Left ventricle myocardium inferior (tissue), 1 donor: ENCODE measurements around the gene ARGLU1. TPM values are rescaled to one million over a fixed set of nuclear protein-coding genes. Genes with fewer than 3 reads are reported as not detected.
A peak's percentile ranks its signal among the peaks of the same experiment; 100 is the strongest.

Experiments used
- DNase-seq: peaks from one replicate; pipeline ENCODE4 v3.0.0-alpha.2; 2020
- H3K27ac ChIP-seq: fragments of 200-600 bp; replicated peaks from 2 replicates; pipeline ENCODE4 v1.8.0; 2021
- H3K27me3 ChIP-seq: fragments of 200-600 bp; 2 replicates; pipeline ENCODE4 v1.8.0; 2021; ENCODE audit warnings: low read depth
- H3K36me3 ChIP-seq: fragments of 200-600 bp; 2 replicates; pipeline ENCODE4 v1.8.0; 2021
- H3K4me1 ChIP-seq: fragments of 200-600 bp; 2 replicates; pipeline ENCODE4 v1.8.0; 2021
- H3K4me3 ChIP-seq: fragments of 200-600 bp; 2 replicates; pipeline ENCODE4 v1.8.0; 2021; ENCODE audit warnings: mild to moderate bottlenecking, moderate library complexity
- H3K9me3 ChIP-seq: fragments of 200-600 bp; replicated peaks from 2 replicates; pipeline ENCODE4 v1.8.0; 2021
- CTCF ChIP-seq: fragments of 200-600 bp; IDR thresholded peaks from 2 replicates; pipeline ENCODE4 v1.8.0; 2021; ENCODE audit warnings: antibody characterized with exemption, mild to moderate bottlenecking, borderline replicate concordance
- intact Hi-C: fragments of 100-400 bp; cut with micrococcal nuclease; formaldehyde crosslinking; loops from one replicate; pipeline ENCODE4 v1.11.0; 2022
- total RNA-seq: library from RNA; stranded (reverse); fragmentation: NEBNext Ultra II Directional; extraction: Animal tissue kit (Norgen Biotek cat#: 25700); gene quantifications from one replicate; pipeline ENCODE4 v1.2.1, GENCODE V29; 2021
- donor health status: DM: no; HTN: yes; CAD: no; lungs with severe emphysema.

Gene ARGLU1
- total RNA-seq, 1 donor from 2014 or later, result 29.0 TPM

- TF ChIP-seq CTCF, result no peak
- intact Hi-C loops, result loop anchor here (10.0 kb wide), 1 partner anchor 443 kb away; no protein-coding TSS in a partner anchor
- no peak for DNase-seq
- Histone ChIP-seq H3K4me3 (no peak overlapping the region), H3K9me3 (no peaks in the 10 kb centered on the region), H3K36me3 (no peaks in the 10 kb centered on the region), H3K27ac (no peak overlapping the region), H3K27me3 (no peaks in the 10 kb centered on the region), H3K4me1 (peaks cover 53% of the 10 kb centered on the region)
Observed at GRCh38 chr13:106527445-106527801, 40.5 kb downstream of the ARGLU1 start.

- DNase-seq, result no peak
- intact Hi-C loops, result loop anchor here (10.0 kb wide), 1 partner anchor 442 kb away; no protein-coding TSS in a partner anchor
- peaks cover 48% of the 10 kb centered on the region for H3K4me1 ChIP-seq
- H3K27me3 ChIP-seq, result no peaks in the 10 kb centered on the region
- no peak overlapping the region for H3K27ac ChIP-seq
- no peaks in the 10 kb centered on the region for H3K36me3 ChIP-seq
- TF ChIP-seq CTCF, result no peak
- no peaks in the 10 kb centered on the region for H3K9me3 ChIP-seq
- no peak overlapping the region for H3K4me3 ChIP-seq
Observed at GRCh38 chr13:106526738-106527444, 41.0 kb downstream of the ARGLU1 start.

- intact Hi-C loops, result loop anchor here (10.0 kb wide), 1 partner anchor 441 kb away; no protein-coding TSS in a partner anchor
- no peak for TF ChIP-seq CTCF
Observed at GRCh38 chr13:106525865-106526264, 42.1 kb downstream of the ARGLU1 start.

GRCh38 chr13:106524108-106524507, 43.8 kb downstream of the ARGLU1 start:
- Histone ChIP-seq H3K27ac (no peak overlapping the region), H3K9me3 (no peaks in the 10 kb centered on the region), H3K27me3 (no peaks in the 10 kb centered on the region), H3K36me3 (no peaks in the 10 kb centered on the region), H3K4me1 (peaks cover 47% of the 10 kb centered on the region), H3K4me3 (no peak overlapping the region)
- no peak for TF ChIP-seq CTCF
- DNase-seq, result no peak
- intact Hi-C loops, result loop anchor here (10.0 kb wide), 1 partner anchor 439 kb away; no protein-coding TSS in a partner anchor

More at GRCh38 chr13:106525865-106526264, 42.1 kb downstream of the ARGLU1 start:
- no peaks in the 10 kb centered on the region for H3K27me3 ChIP-seq
- H3K9me3 ChIP-seq, result no peaks in the 10 kb centered on the region
- H3K36me3 ChIP-seq, result no peaks in the 10 kb centered on the region
- H3K4me1 ChIP-seq, result peaks cover 41% of the 10 kb centered on the region
- H3K4me3 ChIP-seq, result no peak overlapping the region
- no peak overlapping the region for H3K27ac ChIP-seq
- DNase-seq, result no peak

- H3K27me3 ChIP-seq, result no peaks in the 10 kb centered on the region
- DNase-seq, result no peak
- no peaks in the 10 kb centered on the region for H3K36me3 ChIP-seq
- intact Hi-C loops, result loop anchor here (10.0 kb wide), 1 partner anchor 439 kb away; no protein-coding TSS in a partner anchor
- H3K27ac ChIP-seq, result peak overlapping the region; percentile 39
- no peaks in the 10 kb centered on the region for H3K9me3 ChIP-seq
- H3K4me1 ChIP-seq, result peaks cover 42% of the 10 kb centered on the region
- no peak for TF ChIP-seq CTCF
- H3K4me3 ChIP-seq, result peak overlapping the region; percentile 8
Observed at GRCh38 chr13:106523576-106523975, 44.4 kb downstream of the ARGLU1 start.
